Measurements from ENCODE around the gene ATG12. TPM values are rescaled to one million over a fixed set of nuclear protein-coding genes. Genes with fewer than 3 reads are reported as not detected.

Gene ATG12
- total RNA-seq, 1 experiment from 2014 or later: 52.0 TPM

DNA sequence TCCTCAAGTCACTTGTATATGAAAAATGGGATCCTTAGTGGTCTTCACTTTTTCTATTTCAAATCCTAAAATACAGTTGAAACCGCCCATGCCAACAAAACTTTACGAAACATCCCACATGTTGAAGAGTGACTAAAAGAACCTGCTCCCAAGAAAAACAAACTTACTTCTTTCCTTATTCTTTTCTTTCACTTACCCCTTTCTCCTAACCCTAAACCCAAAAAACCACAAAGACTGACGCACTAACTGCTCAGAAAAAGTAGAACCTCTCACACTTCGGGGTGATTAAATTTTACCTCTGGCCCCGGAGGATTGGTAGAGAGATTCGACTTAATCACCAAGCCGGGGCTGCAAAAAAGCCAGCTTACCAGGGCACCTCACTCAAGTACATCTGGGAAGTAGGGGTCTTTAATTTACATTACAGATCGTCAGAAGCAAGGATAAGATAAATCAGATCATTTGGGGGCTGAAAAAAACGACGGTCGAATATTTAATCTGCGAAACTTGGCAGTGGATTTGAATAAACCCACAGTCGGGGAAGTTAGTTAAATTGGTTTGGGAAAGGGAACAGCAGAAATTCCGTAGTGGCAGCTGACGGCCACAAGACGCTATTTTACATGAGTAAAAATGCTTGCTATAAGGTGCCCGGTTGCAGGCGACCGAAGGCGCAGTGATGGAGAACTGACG is 26.2 kb downstream of the ATG12 start:
- CTCF ChIA-PET: no interaction called here
- no peak for DNase-seq (ENCODE audit: low read depth, low spot score)
- POLR2A ChIA-PET: no interaction called here

DNA sequence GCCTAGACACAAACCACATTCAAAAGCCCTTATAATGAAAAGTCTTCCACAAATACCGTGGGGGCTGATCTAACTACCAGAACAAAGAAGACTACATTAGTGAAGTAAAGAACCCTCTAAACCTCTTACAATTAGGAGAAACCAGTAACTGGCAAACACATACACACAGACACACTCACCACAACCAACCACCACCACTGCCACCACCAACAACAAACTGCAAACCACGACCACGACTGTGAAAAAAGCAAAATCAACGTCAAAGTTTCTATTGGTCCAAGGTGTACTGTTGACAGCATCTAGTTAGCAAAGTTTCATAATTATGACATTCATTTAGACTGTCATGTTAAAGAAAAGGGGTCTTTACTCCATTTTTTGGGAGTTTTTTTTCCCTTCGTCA is 27.6 kb downstream of the ATG12 start:
- no peaks in the 10 kb centered on the region for H3K9me3 ChIP-seq (ENCODE audit: control insufficient read depth, insufficient read depth, low read depth, low read length)
- in situ Hi-C loops (cut with HindIII; ENCODE audit: low pct_unique_long_range_greater_than_20kb, low sequenced_read_pairs): no loop called here
- H3K27ac ChIP-seq (ENCODE audit: low read length): no peak overlapping the region
- BruUV-seq (replicated peaks): no TSS peak
- TF ChIP-seq TCF7L2 (IDR thresholded peaks at IDR 0.05; ENCODE audit: low read depth, low read length): no peak
- no peak for TF ChIP-seq SIN3A (IDR thresholded peaks at IDR 0.05; ENCODE audit: borderline replicate concordance, insufficient read depth, low read depth, low read length)
- no peak for TF ChIP-seq POLR2AphosphoS5 (IDR thresholded peaks at IDR 0.05; ENCODE audit: low read depth, low read length)
- TF ChIP-seq, protein P1, sequence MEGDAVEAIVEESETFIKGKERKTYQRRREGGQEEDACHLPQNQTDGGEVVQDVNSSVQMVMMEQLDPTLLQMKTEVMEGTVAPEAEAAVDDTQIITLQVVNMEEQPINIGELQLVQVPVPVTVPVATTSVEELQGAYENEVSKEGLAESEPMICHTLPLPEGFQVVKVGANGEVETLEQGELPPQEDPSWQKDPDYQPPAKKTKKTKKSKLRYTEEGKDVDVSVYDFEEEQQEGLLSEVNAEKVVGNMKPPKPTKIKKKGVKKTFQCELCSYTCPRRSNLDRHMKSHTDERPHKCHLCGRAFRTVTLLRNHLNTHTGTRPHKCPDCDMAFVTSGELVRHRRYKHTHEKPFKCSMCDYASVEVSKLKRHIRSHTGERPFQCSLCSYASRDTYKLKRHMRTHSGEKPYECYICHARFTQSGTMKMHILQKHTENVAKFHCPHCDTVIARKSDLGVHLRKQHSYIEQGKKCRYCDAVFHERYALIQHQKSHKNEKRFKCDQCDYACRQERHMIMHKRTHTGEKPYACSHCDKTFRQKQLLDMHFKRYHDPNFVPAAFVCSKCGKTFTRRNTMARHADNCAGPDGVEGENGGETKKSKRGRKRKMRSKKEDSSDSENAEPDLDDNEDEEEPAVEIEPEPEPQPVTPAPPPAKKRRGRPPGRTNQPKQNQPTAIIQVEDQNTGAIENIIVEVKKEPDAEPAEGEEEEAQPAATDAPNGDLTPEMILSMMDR (IDR thresholded peaks at IDR 0.05): no peak
- TF ChIP-seq, protein P2, sequence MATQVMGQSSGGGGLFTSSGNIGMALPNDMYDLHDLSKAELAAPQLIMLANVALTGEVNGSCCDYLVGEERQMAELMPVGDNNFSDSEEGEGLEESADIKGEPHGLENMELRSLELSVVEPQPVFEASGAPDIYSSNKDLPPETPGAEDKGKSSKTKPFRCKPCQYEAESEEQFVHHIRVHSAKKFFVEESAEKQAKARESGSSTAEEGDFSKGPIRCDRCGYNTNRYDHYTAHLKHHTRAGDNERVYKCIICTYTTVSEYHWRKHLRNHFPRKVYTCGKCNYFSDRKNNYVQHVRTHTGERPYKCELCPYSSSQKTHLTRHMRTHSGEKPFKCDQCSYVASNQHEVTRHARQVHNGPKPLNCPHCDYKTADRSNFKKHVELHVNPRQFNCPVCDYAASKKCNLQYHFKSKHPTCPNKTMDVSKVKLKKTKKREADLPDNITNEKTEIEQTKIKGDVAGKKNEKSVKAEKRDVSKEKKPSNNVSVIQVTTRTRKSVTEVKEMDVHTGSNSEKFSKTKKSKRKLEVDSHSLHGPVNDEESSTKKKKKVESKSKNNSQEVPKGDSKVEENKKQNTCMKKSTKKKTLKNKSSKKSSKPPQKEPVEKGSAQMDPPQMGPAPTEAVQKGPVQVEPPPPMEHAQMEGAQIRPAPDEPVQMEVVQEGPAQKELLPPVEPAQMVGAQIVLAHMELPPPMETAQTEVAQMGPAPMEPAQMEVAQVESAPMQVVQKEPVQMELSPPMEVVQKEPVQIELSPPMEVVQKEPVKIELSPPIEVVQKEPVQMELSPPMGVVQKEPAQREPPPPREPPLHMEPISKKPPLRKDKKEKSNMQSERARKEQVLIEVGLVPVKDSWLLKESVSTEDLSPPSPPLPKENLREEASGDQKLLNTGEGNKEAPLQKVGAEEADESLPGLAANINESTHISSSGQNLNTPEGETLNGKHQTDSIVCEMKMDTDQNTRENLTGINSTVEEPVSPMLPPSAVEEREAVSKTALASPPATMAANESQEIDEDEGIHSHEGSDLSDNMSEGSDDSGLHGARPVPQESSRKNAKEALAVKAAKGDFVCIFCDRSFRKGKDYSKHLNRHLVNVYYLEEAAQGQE (IDR thresholded peaks at IDR 0.05; ENCODE audit: insufficient read depth in 1 of 2, low read depth in 2 of 2, low read length in 1 of 2): no peak
- CTCF ChIA-PET: interaction anchor here (0.7 kb wide), 1 partner anchor 343 kb away, joined by 3 read pairs; no protein-coding TSS in a partner anchor
- H3K4me3 ChIP-seq (ENCODE audit: low read depth in 2 of 2, low read length in 2 of 2): no peak overlapping the region
- intact Hi-C loops (cut with micrococcal nuclease; ENCODE audit: unreplicated experiment): no loop called here
- POLR2A ChIA-PET: no interaction called here
- peaks cover 5% of the 10 kb centered on the region for H3K27me3 ChIP-seq (ENCODE audit: control insufficient read depth, insufficient read depth, low read length)
- ATAC-seq (no peak), DNase-seq (ENCODE audit: low read depth, low spot score) (no peak)
- no peaks in the 10 kb centered on the region for H3K4me1 ChIP-seq (ENCODE audit: control insufficient read depth, insufficient read depth, low read length)
- no peaks in the 10 kb centered on the region for H3K36me3 ChIP-seq (ENCODE audit: control insufficient read depth, insufficient read depth, low read length)

More for the DNA sequence above, 26.2 kb downstream of the ATG12 start:
- no peak overlapping the region for H3K4me3 ChIP-seq (ENCODE audit: low read depth in 2 of 2, low read length in 2 of 2)
- intact Hi-C loops (cut with micrococcal nuclease; ENCODE audit: unreplicated experiment): no loop called here
- TF ChIP-seq POLR2AphosphoS5 (IDR thresholded peaks at IDR 0.05; ENCODE audit: low read depth, low read length) (no peak), SIN3A (IDR thresholded peaks at IDR 0.05; ENCODE audit: borderline replicate concordance, insufficient read depth, low read depth, low read length) (no peak), TCF7L2 (IDR thresholded peaks at IDR 0.05; ENCODE audit: low read depth, low read length) (no peak)
- TF ChIP-seq, protein P2 (IDR thresholded peaks at IDR 0.05; ENCODE audit: insufficient read depth in 1 of 2, low read depth in 2 of 2, low read length in 1 of 2): no peak
- TF ChIP-seq, protein P1 (IDR thresholded peaks at IDR 0.05): no peak
- H3K9me3 ChIP-seq (ENCODE audit: control insufficient read depth, insufficient read depth, low read depth, low read length): no peaks in the 10 kb centered on the region
- H3K27me3 ChIP-seq (ENCODE audit: control insufficient read depth, insufficient read depth, low read length): peaks cover 5% of the 10 kb centered on the region
- in situ Hi-C loops (cut with HindIII; ENCODE audit: low pct_unique_long_range_greater_than_20kb, low sequenced_read_pairs): no loop called here
- no peak for ATAC-seq
- BruUV-seq (replicated peaks): no TSS peak
- no peak overlapping the region for H3K27ac ChIP-seq (ENCODE audit: low read length)
- H3K4me1 ChIP-seq (ENCODE audit: control insufficient read depth, insufficient read depth, low read length): no peaks in the 10 kb centered on the region
- no peaks in the 10 kb centered on the region for H3K36me3 ChIP-seq (ENCODE audit: control insufficient read depth, insufficient read depth, low read length)

All from Panc1 (cell line).